ENCODE measurements around the gene CUBN. TPM values are rescaled to one million over a fixed set of nuclear protein-coding genes. Genes with fewer than 3 reads are reported as not detected.

The CUBN gene
- total RNA-seq, 2 donors from 2014 or later = 2.6 to 3.6 TPM

DNA sequence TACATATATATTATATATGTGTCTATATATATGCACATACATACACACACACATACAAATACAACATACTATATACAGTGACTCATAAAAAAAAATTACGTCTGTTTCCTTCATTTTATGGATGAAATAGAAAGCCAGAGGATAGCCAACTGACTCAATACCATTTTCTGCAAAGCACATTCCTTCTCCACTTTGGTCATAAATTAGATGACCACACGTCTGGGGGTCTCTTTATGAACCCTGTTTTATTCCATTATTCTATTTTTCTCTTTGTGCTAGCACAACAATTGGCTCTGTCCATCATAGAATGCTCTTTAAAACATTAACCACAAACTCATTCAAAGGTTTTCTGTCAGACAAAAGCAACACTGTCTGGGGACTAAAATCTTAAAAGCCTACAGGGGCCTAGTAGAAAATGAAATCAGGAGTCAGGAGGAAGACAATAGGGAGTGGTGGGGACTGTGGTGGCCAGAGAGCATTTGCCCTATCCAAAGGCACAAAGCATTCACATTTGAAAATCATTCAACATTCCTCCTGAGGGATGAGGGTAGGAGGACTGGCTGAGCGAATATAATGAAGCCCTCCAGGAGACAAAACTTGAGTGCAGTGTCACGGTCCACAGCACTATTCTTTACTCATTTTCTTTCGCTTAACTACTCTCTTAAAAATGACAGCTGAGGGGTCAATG is 4.3 kb downstream of the CUBN start:
- no peaks in the 10 kb centered on the region for H3K9me3 ChIP-seq
- no peak overlapping the region for H3K27ac ChIP-seq
- no peaks in the 10 kb centered on the region for H3K27me3 ChIP-seq
- TF ChIP-seq POLR2A (IDR thresholded peaks at IDR 0.05) = no peak
- TF ChIP-seq, protein P1, sequence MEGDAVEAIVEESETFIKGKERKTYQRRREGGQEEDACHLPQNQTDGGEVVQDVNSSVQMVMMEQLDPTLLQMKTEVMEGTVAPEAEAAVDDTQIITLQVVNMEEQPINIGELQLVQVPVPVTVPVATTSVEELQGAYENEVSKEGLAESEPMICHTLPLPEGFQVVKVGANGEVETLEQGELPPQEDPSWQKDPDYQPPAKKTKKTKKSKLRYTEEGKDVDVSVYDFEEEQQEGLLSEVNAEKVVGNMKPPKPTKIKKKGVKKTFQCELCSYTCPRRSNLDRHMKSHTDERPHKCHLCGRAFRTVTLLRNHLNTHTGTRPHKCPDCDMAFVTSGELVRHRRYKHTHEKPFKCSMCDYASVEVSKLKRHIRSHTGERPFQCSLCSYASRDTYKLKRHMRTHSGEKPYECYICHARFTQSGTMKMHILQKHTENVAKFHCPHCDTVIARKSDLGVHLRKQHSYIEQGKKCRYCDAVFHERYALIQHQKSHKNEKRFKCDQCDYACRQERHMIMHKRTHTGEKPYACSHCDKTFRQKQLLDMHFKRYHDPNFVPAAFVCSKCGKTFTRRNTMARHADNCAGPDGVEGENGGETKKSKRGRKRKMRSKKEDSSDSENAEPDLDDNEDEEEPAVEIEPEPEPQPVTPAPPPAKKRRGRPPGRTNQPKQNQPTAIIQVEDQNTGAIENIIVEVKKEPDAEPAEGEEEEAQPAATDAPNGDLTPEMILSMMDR (IDR thresholded peaks at IDR 0.05) = no peak
- no peaks in the 10 kb centered on the region for H3K4me1 ChIP-seq
- H3K36me3 ChIP-seq (replicated peaks in 1 of 2; ENCODE audit: insufficient read depth in 1 of 2, low read depth in 2 of 2) = no peaks in the 10 kb centered on the region
- WGBS, 2 donors = 72 to 86% methylated on average over 5 of the region's 5 CpGs
- no peak for ATAC-seq
- no peak for DNase-seq
- intact Hi-C loops (cut with DNase I) = no loop called here
- no peak overlapping the region for H3K4me3 ChIP-seq

DNA sequence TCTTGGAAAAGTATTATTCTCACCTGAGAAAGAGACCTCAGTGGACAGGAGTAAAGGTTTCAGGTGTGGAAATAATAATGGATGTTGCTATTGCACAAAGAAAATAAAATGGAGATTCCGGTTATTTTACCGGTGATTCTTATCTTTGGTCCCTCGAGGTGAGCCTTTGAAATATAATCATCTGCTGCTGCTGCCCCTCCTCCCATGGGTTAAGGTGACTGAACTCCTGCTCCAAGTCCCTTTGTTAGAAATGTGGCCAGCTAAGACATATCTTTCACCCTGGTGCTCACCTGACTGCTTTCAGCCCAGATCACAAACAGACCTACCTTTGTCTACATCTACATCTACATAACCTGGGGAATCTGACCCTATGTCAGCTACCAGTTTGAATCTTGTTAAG is 5.7 kb downstream of the CUBN start:
- ATAC-seq (no peak), DNase-seq (no peak)
- intact Hi-C loops (cut with DNase I) = no loop called here
- Histone ChIP-seq H3K4me1 (no peaks in the 10 kb centered on the region), H3K4me3 (no peak overlapping the region), H3K9me3 (peaks cover 0 to 5% (median 0%) of the 10 kb centered on the region in 3 donors), H3K27me3 (no peaks in the 10 kb centered on the region), H3K36me3 (replicated peaks in 1 of 2; ENCODE audit: insufficient read depth in 1 of 2, low read depth in 2 of 2) (no peaks in the 10 kb centered on the region), H3K27ac (no peak overlapping the region)
- WGBS, 2 donors = 26 to 40% methylated on average over 3 of the region's 3 CpGs
- TF ChIP-seq, protein P1 (IDR thresholded peaks at IDR 0.05) = no peak
- no peak for TF ChIP-seq POLR2A (IDR thresholded peaks at IDR 0.05)

DNA sequence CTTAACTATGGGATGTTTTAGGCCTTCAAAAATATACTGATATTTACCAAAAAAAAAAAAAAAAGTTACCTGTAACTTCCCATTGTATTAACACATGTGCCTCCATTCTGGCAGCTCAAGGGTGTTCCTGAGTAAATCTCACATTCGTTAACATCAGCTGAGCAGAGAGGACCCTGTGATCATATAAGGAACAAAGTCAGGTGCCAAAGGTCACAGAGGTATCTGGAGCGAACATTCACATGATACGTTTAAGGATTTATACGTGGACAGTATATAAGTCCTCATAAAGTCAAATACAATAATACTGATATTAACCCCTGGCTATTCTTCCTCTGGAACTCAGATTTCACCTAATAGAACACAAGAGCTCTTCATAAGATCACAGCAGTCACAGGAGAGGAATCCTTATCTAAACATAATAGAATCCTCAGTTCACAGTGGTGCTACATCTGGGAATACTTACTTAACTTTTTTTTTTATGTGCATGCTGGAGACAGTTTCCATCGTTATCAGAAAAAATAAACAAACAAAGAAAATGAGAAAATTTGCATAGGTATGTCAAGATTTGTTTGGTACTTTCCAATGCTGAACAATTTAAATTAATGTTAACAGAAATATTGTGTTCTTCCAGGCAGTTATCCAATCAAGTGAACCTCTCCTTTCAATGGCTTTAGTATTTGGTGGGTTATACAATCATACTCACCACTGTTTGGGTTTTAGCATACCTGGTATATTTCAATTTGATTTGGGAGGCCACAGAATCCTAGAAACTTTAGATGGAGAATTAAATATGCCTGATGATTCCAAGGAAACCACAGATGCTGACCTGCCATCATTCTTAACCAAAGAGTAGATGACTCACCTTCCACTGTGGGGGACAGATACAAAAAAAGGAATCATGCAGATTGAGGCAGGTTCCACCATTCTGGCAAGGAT is 6.6 kb downstream of the CUBN start:
- Histone ChIP-seq H3K9me3 (peaks cover 0 to 5% (median 0%) of the 10 kb centered on the region in 3 donors), H3K36me3 (replicated peaks in 1 of 2; ENCODE audit: insufficient read depth in 1 of 2, low read depth in 2 of 2) (no peaks in the 10 kb centered on the region), H3K4me3 (no peak overlapping the region), H3K4me1 (no peaks in the 10 kb centered on the region), H3K27me3 (no peaks in the 10 kb centered on the region), H3K27ac (no peak overlapping the region)
- intact Hi-C loops (cut with DNase I) = no loop called here
- no peak for DNase-seq
- TF ChIP-seq, protein P1 (IDR thresholded peaks at IDR 0.05) = no peak
- TF ChIP-seq POLR2A (IDR thresholded peaks at IDR 0.05) = no peak
- 68 to 74% methylated on average over 5 of the region's 5 CpGs for WGBS, 2 donors
- ATAC-seq = no peak

DNA sequence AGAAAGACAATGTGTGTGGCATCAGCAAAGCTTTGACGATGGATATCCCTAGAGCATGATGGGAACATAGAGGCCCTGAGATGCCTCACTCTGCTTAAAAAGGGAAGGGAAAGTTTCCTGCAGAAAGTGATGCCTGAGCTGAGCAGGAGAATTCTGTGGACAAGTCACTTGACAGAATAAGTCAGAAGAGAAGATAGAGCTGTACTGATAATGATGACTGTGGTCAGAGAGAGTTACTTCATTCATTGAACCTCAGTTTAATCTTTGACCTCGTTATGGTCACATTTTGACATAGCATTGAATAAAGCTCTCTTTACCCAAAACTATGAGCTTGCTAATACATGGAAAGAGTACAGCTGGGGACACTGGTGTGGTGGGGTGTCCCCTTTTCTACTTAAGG is 7.6 kb downstream of the CUBN start:
- H3K9me3 ChIP-seq = peaks cover 0 to 5% (median 0%) of the 10 kb centered on the region in 3 donors
- no peaks in the 10 kb centered on the region for H3K4me1 ChIP-seq
- intact Hi-C loops (cut with DNase I) = no loop called here
- no peaks in the 10 kb centered on the region for H3K27me3 ChIP-seq
- TF ChIP-seq, protein P1 (IDR thresholded peaks at IDR 0.05) = no peak
- TF ChIP-seq POLR2A (IDR thresholded peaks at IDR 0.05) = no peak
- no peaks in the 10 kb centered on the region for H3K36me3 ChIP-seq (replicated peaks in 1 of 2; ENCODE audit: insufficient read depth in 1 of 2, low read depth in 2 of 2)
- DNase-seq (no peak), ATAC-seq (no peak)
- H3K27ac ChIP-seq = no peak overlapping the region
- WGBS, 2 donors = 72 to 75% methylated on average over 2 of the region's 2 CpGs
- no peak overlapping the region for H3K4me3 ChIP-seq
